Activated T-cell treated with anti-CD3 and anti-CD28 coated beads, Interleukin-2, amount 50 U/mL, for 4 hours (primary cell): ENCODE data around the gene TUBA4B. TPM values are rescaled to one million over a fixed set of nuclear protein-coding genes. Genes with fewer than 3 reads are reported as not detected.
"Not testable (repeated sequence)": the region's sequence is repeated elsewhere in the genome, so short reads cannot be mapped to it uniquely, and the experiment has no call there.

Source experiments
- ATAC-seq, 2 donors: fragments of 200-7000 bp; cut with Tn5 transposase; one replicate each; pipeline ENCODE4 v1.10.0; 2021
- DNase-seq: peaks from one replicate; pipeline ENCODE4 v3.0.0-alpha.2; 2020
- H3K27me3 Mint-ChIP-seq: one replicate; pipeline ENCODE4 v1.8.0; 2021; ENCODE audit warnings: low read depth, mixed read lengths
- H3K36me3 Mint-ChIP-seq: one replicate; pipeline ENCODE4 v1.8.0; 2022; ENCODE audit warnings: mixed read lengths; ENCODE audit not compliant: insufficient read depth
- H3K4me1 Mint-ChIP-seq: one replicate; pipeline ENCODE4 v1.8.0; 2021; ENCODE audit warnings: low read depth, mixed read lengths
- H3K4me3 Mint-ChIP-seq: one replicate; pipeline ENCODE4 v1.8.0; 2021; ENCODE audit warnings: mild to moderate bottlenecking, moderate library complexity, mixed read lengths
- H3K9me3 Mint-ChIP-seq: one replicate; pipeline ENCODE4 v1.8.0; 2021; ENCODE audit warnings: mixed read lengths
- total RNA-seq, 3 donors: library from RNA; stranded (reverse); gene quantifications; one replicate each; pipeline ENCODE4 v1.2.1, GENCODE V29; 2021

The TUBA4B gene
- total RNA-seq, 3 donors from 2014 or later, result not detected

- H3K9me3 Mint-ChIP-seq, result no peaks in the 10 kb centered on the region
- DNase-seq, result peak; percentile 29
- ATAC-seq, result no peak
- no peaks in the 10 kb centered on the region for H3K27me3 Mint-ChIP-seq
- peaks cover 74% of the 10 kb centered on the region for H3K4me1 Mint-ChIP-seq
- H3K4me3 Mint-ChIP-seq, result peak overlapping the region; percentile 86
- H3K36me3 Mint-ChIP-seq, result peaks cover 30% of the 10 kb centered on the region
Measured at GRCh38 chr2:219249203-219249980, 3.7 kb upstream of the TUBA4B start.

GRCh38 chr2:219250049-219250781 lies 2.8 kb upstream of the TUBA4B start:
- Mint-ChIP-seq H3K4me3 (peak overlapping the region; percentile 86), H3K27me3 (no peaks in the 10 kb centered on the region), H3K4me1 (peaks cover 74% of the 10 kb centered on the region), H3K9me3 (no peaks in the 10 kb centered on the region), H3K36me3 (peaks cover 30% of the 10 kb centered on the region)
- no peak for DNase-seq
- ATAC-seq, result no peak

- peaks cover 73% of the 10 kb centered on the region for H3K4me1 Mint-ChIP-seq
- no peaks in the 10 kb centered on the region for H3K27me3 Mint-ChIP-seq
- peak overlapping the region; percentile 86 for H3K4me3 Mint-ChIP-seq
- peaks cover 30% of the 10 kb centered on the region for H3K36me3 Mint-ChIP-seq
- no peak for DNase-seq
- no peak for ATAC-seq
- no peaks in the 10 kb centered on the region for H3K9me3 Mint-ChIP-seq
Measured at GRCh38 chr2:219251656-219252055, 1.4 kb upstream of the TUBA4B start.

GRCh38 chr2:219252084-219252483 lies 959 bp upstream of the TUBA4B start:
- peaks cover 30% of the 10 kb centered on the region for H3K36me3 Mint-ChIP-seq
- no peaks in the 10 kb centered on the region for H3K27me3 Mint-ChIP-seq
- ATAC-seq (no peak), DNase-seq (peak; percentile 36)
- no peaks in the 10 kb centered on the region for H3K9me3 Mint-ChIP-seq
- H3K4me1 Mint-ChIP-seq, result peaks cover 69% of the 10 kb centered on the region
- H3K4me3 Mint-ChIP-seq, result peak overlapping the region; percentile 86

- peaks cover 64% of the 10 kb centered on the region for H3K4me1 Mint-ChIP-seq
- peaks cover 30% of the 10 kb centered on the region for H3K36me3 Mint-ChIP-seq
- H3K4me3 Mint-ChIP-seq, result peak overlapping the region; percentile 86
- no peaks in the 10 kb centered on the region for H3K27me3 Mint-ChIP-seq
- no peak for ATAC-seq
- no peaks in the 10 kb centered on the region for H3K9me3 Mint-ChIP-seq
- DNase-seq, result peak; percentile 34
Measured at GRCh38 chr2:219252570-219252899, 508 bp upstream of the TUBA4B start.

GRCh38 chr2:219253753-219254589 lies 928 bp downstream of the TUBA4B start, which contains the start of gene TUBA4A:
TUBA4A (minus strand) TSS chr2:219253918; CDS start chr2:219253858, 60 bp downstream.
- Mint-ChIP-seq H3K9me3 (no peaks in the 10 kb centered on the region), H3K4me1 (peaks cover 50% of the 10 kb centered on the region), H3K27me3 (no peaks in the 10 kb centered on the region), H3K36me3 (peaks cover 23% of the 10 kb centered on the region), H3K4me3 (peak within 1 kb of the TSS; percentile 86)
- ATAC-seq, result peak; percentile 78 to 82
- DNase-seq, result peak; percentile 89

GRCh38 chr2:219254590-219255201 lies 1.7 kb downstream of the TUBA4B start:
- no peaks in the 10 kb centered on the region for H3K27me3 Mint-ChIP-seq
- H3K9me3 Mint-ChIP-seq, result no peaks in the 10 kb centered on the region
- H3K4me3 Mint-ChIP-seq, result peak overlapping the region; percentile 86
- peaks cover 20% of the 10 kb centered on the region for H3K36me3 Mint-ChIP-seq
- peaks cover 43% of the 10 kb centered on the region for H3K4me1 Mint-ChIP-seq
- ATAC-seq (peak; percentile 51 to 60), DNase-seq (peak; percentile 37)

- not testable (repeated sequence) for H3K4me3 Mint-ChIP-seq, H3K27me3 Mint-ChIP-seq, H3K36me3 Mint-ChIP-seq
Measured at GRCh38 chr2:219258942-219259341, 5.9 kb downstream of the TUBA4B start.

DNA sequence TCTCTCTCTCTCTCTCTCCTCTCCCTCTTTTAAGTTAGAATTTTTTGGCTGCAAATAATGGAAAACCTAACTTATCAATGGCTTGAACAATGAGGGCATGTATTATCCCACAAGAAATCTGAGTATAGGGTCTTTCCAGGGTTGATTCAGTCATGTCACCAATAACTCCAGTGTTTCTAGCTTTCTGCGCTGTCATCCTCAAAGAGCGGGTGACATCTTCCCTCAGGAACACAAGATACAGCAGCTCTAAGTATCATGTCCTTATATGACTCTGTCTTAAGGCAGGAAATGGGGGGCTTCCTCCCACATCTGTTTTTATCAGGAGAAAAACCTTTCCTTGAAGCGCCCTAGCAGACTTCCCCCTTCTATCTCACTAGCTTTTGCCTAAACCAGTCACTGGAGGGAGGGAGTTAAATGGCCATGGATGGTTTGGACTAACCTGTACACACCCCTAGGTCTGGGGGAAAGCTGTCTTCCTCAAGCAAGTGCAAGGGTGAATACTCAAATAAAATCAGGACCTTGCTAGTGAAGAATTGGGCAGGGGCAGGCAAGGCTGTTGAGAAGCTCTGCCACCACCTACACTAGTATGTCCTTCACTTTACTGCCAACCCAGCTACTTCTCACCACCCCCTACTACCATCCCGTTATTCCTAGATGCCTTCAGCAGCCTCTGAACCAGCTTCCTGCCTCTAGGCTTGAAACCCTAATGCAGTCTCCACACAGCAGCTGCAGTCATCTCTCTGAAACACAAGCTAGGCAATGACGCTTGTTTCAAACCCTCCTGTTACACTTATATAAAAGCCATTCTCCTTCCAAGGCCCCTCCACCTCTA lies 8.2 kb downstream of the TUBA4B start:
- no peak for DNase-seq

More at GRCh38 chr2:219258942-219259341, 5.9 kb downstream of the TUBA4B start:
- not testable (repeated sequence) for H3K9me3 Mint-ChIP-seq, DNase-seq, ATAC-seq
- peaks cover 14% of the 10 kb centered on the region for H3K4me1 Mint-ChIP-seq

DNA sequence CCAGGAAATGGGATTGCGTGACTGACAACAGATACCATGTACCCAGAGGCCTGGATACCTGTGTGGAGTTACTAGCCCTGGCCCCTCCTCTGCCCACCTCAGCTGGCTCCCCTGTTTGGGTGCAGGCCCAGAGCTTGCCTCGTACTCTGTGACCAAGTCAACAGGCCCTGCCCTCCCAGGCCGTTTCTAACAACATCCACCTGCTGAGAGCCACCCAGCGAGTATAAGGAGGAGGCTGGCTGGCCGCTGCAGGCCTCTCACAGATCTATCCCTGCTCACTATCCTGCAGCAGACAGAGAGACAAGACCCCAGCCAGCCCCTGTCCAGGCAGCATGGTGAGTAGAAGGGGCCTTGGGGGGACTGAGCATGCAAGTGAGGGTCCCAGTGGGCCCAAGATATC lies 13.2 kb downstream of the TUBA4B start:
- no peak for DNase-seq
- H3K4me3 Mint-ChIP-seq, result no peak overlapping the region
- no peaks in the 10 kb centered on the region for H3K36me3 Mint-ChIP-seq
- H3K27me3 Mint-ChIP-seq, result no peaks in the 10 kb centered on the region
- no peaks in the 10 kb centered on the region for H3K9me3 Mint-ChIP-seq
- H3K4me1 Mint-ChIP-seq, result no peaks in the 10 kb centered on the region
- no peak for ATAC-seq

More for the DNA sequence above, 8.2 kb downstream of the TUBA4B start:
- no peaks in the 10 kb centered on the region for H3K36me3 Mint-ChIP-seq
- H3K4me1 Mint-ChIP-seq, result no peaks in the 10 kb centered on the region
- H3K27me3 Mint-ChIP-seq, result no peaks in the 10 kb centered on the region
- no peak overlapping the region for H3K4me3 Mint-ChIP-seq
- ATAC-seq, result no peak
- no peaks in the 10 kb centered on the region for H3K9me3 Mint-ChIP-seq

DNA sequence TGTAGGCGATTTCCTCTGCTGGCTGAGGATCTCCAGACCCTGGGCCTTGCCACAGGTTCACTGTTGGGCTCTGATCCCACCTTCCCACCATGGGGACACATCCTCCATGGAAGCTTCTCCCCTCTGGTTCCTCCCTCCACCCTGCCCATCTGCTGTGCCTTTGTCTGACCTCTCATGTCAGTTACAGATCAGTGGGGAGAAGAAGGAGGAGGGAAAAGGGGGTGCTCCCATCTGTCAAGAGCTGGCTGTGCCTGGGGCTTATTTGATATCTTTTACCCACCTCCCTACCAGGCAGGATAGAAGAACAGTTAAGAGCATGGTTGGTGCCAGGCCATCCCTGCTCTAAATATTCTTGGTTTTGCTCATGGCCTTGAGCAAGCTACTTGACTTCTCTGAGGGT lies 13.8 kb downstream of the TUBA4B start:
- Mint-ChIP-seq H3K9me3 (no peaks in the 10 kb centered on the region), H3K4me3 (no peak overlapping the region), H3K36me3 (no peaks in the 10 kb centered on the region), H3K27me3 (no peaks in the 10 kb centered on the region), H3K4me1 (no peaks in the 10 kb centered on the region)
- no peak for ATAC-seq
- DNase-seq, result no peak

- ATAC-seq (no peak), DNase-seq (no peak)
- H3K36me3 Mint-ChIP-seq, result no peaks in the 10 kb centered on the region
- no peaks in the 10 kb centered on the region for H3K4me1 Mint-ChIP-seq
- H3K9me3 Mint-ChIP-seq, result no peaks in the 10 kb centered on the region
- no peaks in the 10 kb centered on the region for H3K27me3 Mint-ChIP-seq
- no peak overlapping the region for H3K4me3 Mint-ChIP-seq
Measured at GRCh38 chr2:219268294-219268693, 15.3 kb downstream of the TUBA4B start.

DNA sequence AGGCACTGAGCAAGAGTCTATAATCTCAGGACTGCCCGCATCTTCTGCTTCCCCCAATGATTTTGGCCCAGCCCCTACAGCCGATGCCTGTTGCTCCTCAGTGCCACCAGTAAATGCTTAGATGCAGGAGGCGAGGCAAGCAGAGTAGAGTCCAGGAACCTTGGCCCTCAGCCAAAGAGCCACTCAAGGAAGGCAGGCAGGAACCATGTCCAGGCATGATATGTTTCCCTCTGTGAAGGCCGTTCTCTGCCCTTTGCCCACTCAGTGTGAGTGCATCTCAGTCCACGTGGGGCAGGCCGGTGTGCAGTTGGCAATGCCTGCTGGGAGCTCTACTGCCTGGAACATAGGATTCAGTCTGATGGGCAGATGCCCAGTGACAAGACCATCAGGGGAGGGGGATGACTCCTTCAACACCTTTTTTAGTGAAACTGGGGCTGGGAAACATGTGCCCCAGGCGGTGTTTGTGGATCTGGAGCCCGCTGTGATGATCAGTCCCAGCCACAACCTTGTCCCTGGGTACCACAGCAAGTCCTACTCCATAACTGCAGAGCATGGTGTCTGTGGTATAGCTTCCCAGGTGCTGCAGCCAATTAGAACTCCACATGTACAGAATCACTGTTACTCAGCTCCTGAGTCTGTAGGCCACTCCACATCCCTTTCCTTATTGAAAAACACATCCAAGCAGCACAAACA lies 16.5 kb downstream of the TUBA4B start:
- H3K36me3 Mint-ChIP-seq, result no peaks in the 10 kb centered on the region
- no peaks in the 10 kb centered on the region for H3K9me3 Mint-ChIP-seq

More for the DNA sequence above, 16.5 kb downstream of the TUBA4B start:
- H3K4me3 Mint-ChIP-seq, result no peak overlapping the region
- no peak for DNase-seq
- no peak for ATAC-seq
- no peaks in the 10 kb centered on the region for H3K4me1 Mint-ChIP-seq
- H3K27me3 Mint-ChIP-seq, result no peaks in the 10 kb centered on the region
